T-cell (primary cell): ENCODE results near the gene NHSL1. TPM values are rescaled to one million over a fixed set of nuclear protein-coding genes. Genes with fewer than 3 reads are reported as not detected.

ENCODE experiments used
- ATAC-seq, 4 experiments: fragments of 200-7000 bp in 3 of 4; fragments of 150-1000 bp in 1 of 4; cut with Tn5 transposase; replicated peaks in 1 of 4; 1 replicate in 3 of 4; 2 replicates in 1 of 4; pipeline ENCODE4 v1.10.0; 2021; ENCODE audit warnings: moderate library complexity in 3 of 4, mild to moderate bottlenecking in 2 of 4, moderate number of reproducible peaks in 1 of 4
- CTCF ChIA-PET, 2 donors: fragments of 300-600 bp; sonication (Branson Sonifier 250); formaldehyde crosslinking; loops; one replicate each; lab custom pipeline; 2022; ENCODE audit warnings: antibody characterized with exemption in 2 of 2; lab: Charles Lee
- POLR2A ChIA-PET, 2 donors: fragments of 300-600 bp; sonication (Branson Sonifier 250); formaldehyde crosslinking; loops; one replicate each; lab custom pipeline; 2022; ENCODE audit warnings: antibody characterized with exemption in 2 of 2; lab: Charles Lee
- DNase-seq, 35 experiments: peaks; one replicate each; pipeline versions ENCODE4 v3.0.0 to v3.0.0-alpha.2; 2013 to 2023
- H3K27ac ChIP-seq: one replicate; pipeline ENCODE4 v1.5.1; 2013; ENCODE audit warnings: low read length
- H3K27me3 ChIP-seq, 2 experiments: replicated peaks in 1 of 2; 1 replicate in 1 of 2; 2 replicates in 1 of 2; pipeline versions ENCODE4 v1.6.1 to v1.7.0; 2013; ENCODE audit warnings: low read length in 1 of 2, mixed read lengths in 1 of 2; ENCODE audit not compliant: control insufficient read depth in 2 of 2, insufficient read depth in 2 of 2; ENCODE audit errors: extremely low read depth in 1 of 2
- H3K36me3 ChIP-seq, 2 donors: 1 replicate in 1 of 2; 2 replicates in 1 of 2; pipeline versions ENCODE4 v1.6.1 to v1.7.0; 2013; ENCODE audit warnings: low read length in 1 of 2; ENCODE audit not compliant: control insufficient read depth in 2 of 2, insufficient read depth in 1 of 2; ENCODE audit errors: extremely low read depth in 1 of 2
- H3K4me1 ChIP-seq, 2 experiments: 1 replicate in 1 of 2; 2 replicates in 1 of 2; pipeline versions ENCODE4 v1.6.1 to v1.7.0; 2013; ENCODE audit warnings: low read length in 2 of 2, mixed read lengths in 1 of 2; ENCODE audit not compliant: insufficient read depth in 2 of 2, control insufficient read depth in 1 of 2; ENCODE audit errors: extremely low read depth in 1 of 2
- H3K4me3 ChIP-seq, 2 donors: 1 replicate in 1 of 2; 2 replicates in 1 of 2; pipeline versions ENCODE4 v1.5.1 to v1.7.0; 2013; ENCODE audit warnings: mild to moderate bottlenecking in 2 of 2, low read length in 1 of 2, moderate library complexity in 1 of 2; ENCODE audit not compliant: control insufficient read depth in 1 of 2; ENCODE audit errors: extremely low read depth in 1 of 2
- H3K9me3 ChIP-seq: 2 replicates; pipeline ENCODE4 v1.7.0; 2013
- H3K27ac Mint-ChIP-seq, 2 donors: one replicate each; pipeline ENCODE4 v1.8.0; 2020 to 2021; ENCODE audit warnings: mild to moderate bottlenecking in 2 of 2, mixed read lengths in 2 of 2
- H3K27me3 Mint-ChIP-seq, 2 donors: one replicate each; pipeline ENCODE4 v1.8.0; 2021 to 2022; ENCODE audit warnings: mixed read lengths in 2 of 2
- H3K36me3 Mint-ChIP-seq: one replicate; pipeline ENCODE4 v1.8.0; 2021; ENCODE audit warnings: mixed read lengths
- H3K4me1 Mint-ChIP-seq, 3 donors: one replicate each; pipeline ENCODE4 v1.8.0; 2020 to 2022; ENCODE audit warnings: mixed read lengths in 3 of 3, mild to moderate bottlenecking in 1 of 3
- H3K4me3 Mint-ChIP-seq, 3 donors: one replicate each; pipeline ENCODE4 v1.8.0; 2020 to 2022; ENCODE audit warnings: mild to moderate bottlenecking in 3 of 3, mixed read lengths in 3 of 3, moderate library complexity in 3 of 3
- H3K9me3 Mint-ChIP-seq, 3 donors: one replicate each; pipeline ENCODE4 v1.8.0; 2020 to 2022; ENCODE audit warnings: mixed read lengths in 3 of 3
- WGBS: methylation state at CpG from one replicate; pipeline ENCODE4 v1.1.5; 2013; ENCODE audit warnings: missing lambda C conversion rate; ENCODE audit not compliant: insufficient coverage; 5-methylcytosine and 5-hydroxymethylcytosine counted together
- total RNA-seq, 35 experiments: library from RNA in 6 of 35; stranded (reverse) in 6 of 35; fragments of 120-200 nt in 1 of 35; gene quantifications; one replicate each; pipeline versions ENCODE4 v1.2.1 to v1.2.4 and lab custom pipeline; 2013 to 2026

NHSL1 gene
- total RNA-seq, 5 donors from 2014 or later (not counting 1 experiment from before 2014, with no cell fraction given), result 0.08 to 0.64 (median 0.46) TPM

GRCh38 chr6:138377042-138377441 lies 122.3 kb downstream of the NHSL1 start:
- ATAC-seq (no peak), DNase-seq (no peak)
- Histone ChIP-seq H3K36me3 (no peaks in the 10 kb centered on the region), H3K4me3 (no peak overlapping the region), H3K9me3 (no peaks in the 10 kb centered on the region), H3K27me3 (peaks cover 0 to 7% of the 10 kb centered on the region in 2 experiments), H3K4me1 (no peaks in the 10 kb centered on the region), H3K27ac (no peak overlapping the region)
- Mint-ChIP-seq H3K27ac (no peak overlapping the region), H3K4me3 (no peak overlapping the region), H3K9me3 (no peaks in the 10 kb centered on the region), H3K4me1 (peaks cover 0 to 2% (median 0%) of the 10 kb centered on the region in 3 donors), H3K36me3 (no peaks in the 10 kb centered on the region), H3K27me3 (peaks cover 0 to 6% of the 10 kb centered on the region in 2 donors)
- CTCF ChIA-PET, result interaction anchor here in 1 of 2 donors (0.6 to 0.7 kb wide), 2 partner anchors 38 to 121 kb away, joined by 3 to 4 read pairs; no protein-coding TSS in a partner anchor
- POLR2A ChIA-PET, result no interaction called here

- ATAC-seq (no peak), DNase-seq (no peak)
- H3K4me3 Mint-ChIP-seq, result no peak overlapping the region
- no peak overlapping the region for H3K27ac Mint-ChIP-seq
- Histone ChIP-seq H3K27me3 (peaks cover 0 to 3% of the 10 kb centered on the region in 2 experiments), H3K36me3 (no peaks in the 10 kb centered on the region), H3K4me1 (no peaks in the 10 kb centered on the region), H3K27ac (no peak overlapping the region), H3K9me3 (no peaks in the 10 kb centered on the region), H3K4me3 (no peak overlapping the region)
- H3K27me3 Mint-ChIP-seq, result peaks cover 0 to 6% of the 10 kb centered on the region in 2 donors
- H3K4me1 Mint-ChIP-seq, result peaks cover 0 to 2% (median 0%) of the 10 kb centered on the region in 3 donors
- no peaks in the 10 kb centered on the region for H3K9me3 Mint-ChIP-seq
- H3K36me3 Mint-ChIP-seq, result no peaks in the 10 kb centered on the region
- ChIA-PET CTCF (no interaction called here), POLR2A (no interaction called here)
- 100% methylated on average over 1 of the region's 2 CpGs for WGBS
Observed at GRCh38 chr6:138374815-138375214, 124.5 kb downstream of the NHSL1 start.

GRCh38 chr6:138374230-138374629 lies 125.1 kb downstream of the NHSL1 start:
- CTCF ChIA-PET, result no interaction called here
- H3K4me3 Mint-ChIP-seq, result no peak overlapping the region
- peaks cover 0 to 6% of the 10 kb centered on the region in 2 donors for H3K27me3 Mint-ChIP-seq
- Histone ChIP-seq H3K9me3 (no peaks in the 10 kb centered on the region), H3K4me3 (no peak overlapping the region), H3K27ac (no peak overlapping the region), H3K27me3 (peaks cover 0 to 3% of the 10 kb centered on the region in 2 experiments), H3K36me3 (no peaks in the 10 kb centered on the region), H3K4me1 (no peaks in the 10 kb centered on the region)
- DNase-seq (no peak), ATAC-seq (no peak)
- no peaks in the 10 kb centered on the region for H3K9me3 Mint-ChIP-seq
- H3K27ac Mint-ChIP-seq, result no peak overlapping the region
- peaks cover 0 to 2% (median 0%) of the 10 kb centered on the region in 3 donors for H3K4me1 Mint-ChIP-seq
- POLR2A ChIA-PET, result no interaction called here
- H3K36me3 Mint-ChIP-seq, result no peaks in the 10 kb centered on the region

DNA sequence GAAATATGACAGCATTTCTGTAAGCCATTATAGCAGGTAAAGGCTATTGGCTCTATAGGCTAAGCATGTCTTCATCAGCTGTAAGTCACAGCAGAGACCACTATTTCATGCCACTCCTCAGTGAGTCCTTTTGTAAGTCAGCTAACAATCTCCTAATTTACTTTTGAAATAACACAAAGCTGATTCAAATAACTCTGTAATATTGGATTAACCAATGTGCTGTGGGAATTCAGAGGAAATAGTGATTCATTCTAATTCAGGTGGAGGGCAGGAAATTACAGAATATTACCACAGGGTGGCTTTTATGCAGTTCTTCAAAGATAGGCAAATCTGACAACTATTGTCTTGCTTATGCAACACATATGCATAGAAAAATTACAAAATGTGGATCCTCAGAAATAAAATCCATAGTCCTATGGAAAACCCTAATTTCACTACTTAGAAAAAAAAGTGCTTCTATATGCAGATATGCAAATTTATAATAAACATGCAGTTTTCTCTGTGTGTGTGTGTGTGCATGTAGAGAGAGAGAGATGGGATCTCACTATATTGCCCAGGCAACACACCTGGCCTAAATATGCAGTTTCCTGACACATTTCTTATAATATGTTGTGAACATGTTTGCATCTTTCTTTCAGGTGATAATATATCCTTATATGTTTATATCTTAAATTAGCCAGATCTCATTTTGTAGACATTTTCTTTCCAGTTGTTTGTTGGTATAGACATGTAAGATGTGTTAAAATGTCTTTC lies 126.4 kb downstream of the NHSL1 start:
- Mint-ChIP-seq H3K9me3 (no peaks in the 10 kb centered on the region), H3K4me3 (no peak overlapping the region), H3K36me3 (no peaks in the 10 kb centered on the region), H3K27me3 (peaks cover 0 to 8% of the 10 kb centered on the region in 2 donors), H3K4me1 (peaks cover 0 to 2% (median 0%) of the 10 kb centered on the region in 3 donors), H3K27ac (no peak overlapping the region)
- Histone ChIP-seq H3K27me3 (peaks cover 0 to 2% of the 10 kb centered on the region in 2 experiments), H3K36me3 (no peaks in the 10 kb centered on the region), H3K9me3 (no peaks in the 10 kb centered on the region), H3K4me1 (no peaks in the 10 kb centered on the region), H3K4me3 (no peak overlapping the region), H3K27ac (no peak overlapping the region)
- DNase-seq (peak in 1 of 35 experiments; percentile 20), ATAC-seq (peak in 3 of 4 experiments; percentile 53 to 63 (median 60))
- ChIA-PET CTCF (interaction anchor here (0.6 to 0.7 kb wide), 3 partner anchors 12 to 145 kb away, joined by 3 read pairs; no protein-coding TSS in a partner anchor), POLR2A (no interaction called here)

Other genes with a start within 250 kb of the NHSL1 start
- gene SMIM28, start 121.6 kb downstream of the NHSL1 start, total RNA-seq, result not detected
- 10 to 100 TPM; 18.8 to 54.0 (median 45.7) TPM for gene HEBP2, start 95.3 kb downstream of the NHSL1 start, total RNA-seq